GM19035 (cell line): Measurements from ENCODE around the gene UBE2QL1.

Source experiments
- ATAC-seq: cut with Tn5 transposase; IDR thresholded peaks from one replicate; pipeline ENCODE4 v1.9.1; 2021; ENCODE audit not compliant: unreplicated experiment

The UBE2QL1 gene

DNA sequence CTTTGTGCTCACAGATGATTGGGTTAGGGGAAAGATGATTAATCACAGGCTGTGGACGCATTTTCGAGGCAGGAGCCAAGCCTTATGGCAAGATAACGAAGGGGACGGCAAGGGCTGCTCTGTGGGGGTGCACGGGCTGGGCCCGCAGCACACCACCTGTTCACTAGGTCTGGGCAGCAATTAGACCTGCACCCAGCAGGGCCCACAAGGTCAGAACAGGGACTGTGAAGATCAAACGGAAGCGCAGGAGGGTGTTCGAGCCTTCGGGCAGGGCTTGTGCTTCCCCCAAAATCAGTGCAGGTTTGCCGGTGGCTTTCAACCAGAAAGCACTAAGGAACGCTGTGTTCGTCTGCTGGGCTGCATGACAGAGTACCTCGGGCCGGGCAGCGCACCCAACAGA lies 73.7 kb downstream of the UBE2QL1 start:
- ATAC-seq = no peak

DNA sequence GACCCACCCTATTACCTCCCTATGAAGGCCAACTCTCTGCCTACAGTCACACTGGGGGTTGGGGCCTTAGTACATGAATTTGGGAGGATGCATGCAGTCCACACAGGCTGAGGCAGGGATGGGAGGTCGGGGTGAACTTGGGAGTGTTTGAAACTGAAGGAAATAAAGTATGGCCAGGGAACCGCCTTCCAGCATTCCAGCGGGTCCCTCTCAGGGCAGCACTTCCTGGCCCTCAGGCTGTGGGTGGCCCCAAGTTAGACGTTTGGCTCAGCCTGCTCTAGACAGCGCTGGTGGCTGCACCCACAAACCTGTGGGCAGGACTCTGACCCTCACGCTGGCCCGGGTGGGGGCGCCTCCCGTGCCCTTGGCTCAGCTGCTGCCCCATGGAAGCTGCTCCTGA lies 74.3 kb downstream of the UBE2QL1 start:
- ATAC-seq = no peak

- ATAC-seq = no peak
These were observed 76.8 kb downstream of the UBE2QL1 start for GRCh38 chr5:6525422-6525821.

GRCh38 chr5:6525910-6526309 lies 77.3 kb downstream of the UBE2QL1 start:
- no peak for ATAC-seq

DNA sequence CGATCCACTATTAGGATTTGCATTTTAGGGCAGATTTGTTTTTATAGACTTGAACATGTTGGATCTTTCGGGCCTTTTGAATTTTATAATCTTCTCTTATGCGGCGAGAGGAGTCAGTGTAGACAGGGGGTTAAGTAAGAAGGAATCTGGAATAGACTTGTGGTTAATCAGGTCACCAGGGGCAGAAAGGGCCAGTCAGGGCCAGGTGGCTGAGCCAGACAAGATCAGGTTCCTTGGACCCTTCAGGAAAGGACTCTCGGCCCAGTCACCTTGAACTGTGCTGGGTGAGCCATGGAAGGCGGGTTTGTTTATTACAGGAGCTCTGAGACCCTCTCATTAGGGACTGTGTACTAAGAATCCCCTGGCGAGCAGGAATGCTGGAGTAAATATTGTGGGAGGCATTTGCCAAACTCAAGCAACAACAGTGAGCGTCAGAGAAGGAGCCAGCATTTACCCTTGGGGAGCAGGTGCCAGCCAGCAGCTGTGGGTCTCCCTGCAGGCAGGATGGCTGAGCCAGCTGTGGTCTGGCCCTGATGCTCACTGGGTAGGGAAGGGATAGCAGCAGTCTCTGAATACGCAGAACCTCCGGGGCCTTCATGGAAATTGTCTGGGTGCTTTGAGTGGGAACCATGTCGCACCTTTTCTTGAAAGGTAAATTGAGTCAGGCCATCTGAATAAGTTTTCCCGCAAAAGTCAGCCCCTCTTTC lies 79.2 kb downstream of the UBE2QL1 start:
- no peak for ATAC-seq

GRCh38 chr5:6535594-6535993 lies 86.9 kb downstream of the UBE2QL1 start:
- ATAC-seq = no peak

- ATAC-seq = no peak
These were observed 90.4 kb downstream of the UBE2QL1 start for GRCh38 chr5:6539060-6539459.

- no peak for ATAC-seq
These were observed 91.6 kb downstream of the UBE2QL1 start for GRCh38 chr5:6540111-6540827.

GRCh38 chr5:6541256-6542013 lies 92.8 kb downstream of the UBE2QL1 start:
- no peak for ATAC-seq

DNA sequence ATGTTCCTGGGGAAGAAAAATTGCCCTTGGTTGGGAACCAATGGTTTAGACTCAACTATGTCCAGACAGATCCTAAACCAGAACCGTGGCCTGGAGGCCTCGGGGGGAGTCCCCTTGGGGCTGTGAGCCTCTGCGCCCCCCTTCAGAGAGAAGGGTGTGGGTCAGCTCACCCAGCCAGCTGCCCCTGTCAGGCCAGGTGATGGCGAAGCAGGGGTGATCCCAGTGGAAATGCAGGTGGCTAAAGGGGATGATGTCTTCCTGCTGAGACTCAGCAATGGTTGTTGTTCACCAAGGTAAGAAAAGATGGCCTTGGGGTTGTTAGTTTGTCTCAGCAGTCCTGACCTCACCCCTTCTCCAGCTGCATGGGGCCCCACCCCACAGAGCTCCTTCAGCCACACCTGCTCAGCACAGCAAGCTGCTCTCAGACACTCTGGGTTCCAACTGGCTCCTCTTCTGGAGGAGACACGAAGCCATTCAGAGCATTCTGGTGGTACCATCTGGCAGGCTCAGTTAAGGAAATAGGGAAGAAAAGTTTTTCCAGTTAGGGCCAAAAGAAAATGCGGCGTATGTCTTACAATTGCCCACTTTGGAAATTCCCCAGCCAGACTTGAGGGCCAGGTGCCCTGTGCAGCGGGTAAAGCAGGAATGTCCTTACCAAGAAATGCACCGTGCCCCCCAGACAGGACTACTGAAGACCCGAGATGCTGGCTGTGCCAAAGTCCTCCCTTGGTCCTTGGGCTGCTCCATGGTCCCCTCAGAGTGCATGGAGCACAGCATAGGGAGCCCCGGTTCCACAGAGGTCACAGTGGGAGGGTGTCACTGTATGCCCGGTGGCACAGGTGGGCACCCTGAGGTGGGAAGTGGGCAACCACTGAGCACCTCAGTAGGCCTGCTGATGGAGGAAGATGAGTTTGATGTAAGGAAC lies 94.0 kb downstream of the UBE2QL1 start:
- ATAC-seq = no peak

DNA sequence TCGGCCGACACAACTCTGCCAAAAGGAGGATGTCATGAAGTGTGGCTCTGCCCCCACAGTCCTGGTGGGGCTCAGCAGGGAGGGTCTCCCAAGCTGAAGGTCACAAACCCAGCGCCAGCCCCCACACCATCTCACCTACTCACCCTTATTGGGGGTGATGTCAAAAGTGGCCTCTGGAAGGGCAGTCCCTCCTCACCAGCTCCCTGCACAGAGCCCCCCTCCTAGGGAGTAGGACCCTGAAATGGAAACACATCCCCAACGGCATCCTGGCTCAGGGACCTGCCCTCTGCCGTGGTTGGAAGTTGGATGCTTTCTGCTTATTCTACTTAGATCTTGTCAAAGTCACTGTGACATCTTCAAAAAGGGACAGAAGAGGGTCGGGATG lies 94.7 kb downstream of the UBE2QL1 start:
- ATAC-seq = no peak

- ATAC-seq = no peak
These were observed 95.3 kb downstream of the UBE2QL1 start for GRCh38 chr5:6543830-6544560.
